HCEC 1CT (cell line): ENCODE data around the gene DOCK10.
A peak's percentile ranks its signal among the peaks of the same experiment; 100 is the strongest.
"Not testable (repeated sequence)": the region's sequence is repeated elsewhere in the genome, so short reads cannot be mapped to it uniquely, and the experiment has no call there.

Source experiments
- DNase-seq: peaks from one replicate; pipeline ENCODE4 v3.0.0-alpha.2; 2017

Gene DOCK10

DNA sequence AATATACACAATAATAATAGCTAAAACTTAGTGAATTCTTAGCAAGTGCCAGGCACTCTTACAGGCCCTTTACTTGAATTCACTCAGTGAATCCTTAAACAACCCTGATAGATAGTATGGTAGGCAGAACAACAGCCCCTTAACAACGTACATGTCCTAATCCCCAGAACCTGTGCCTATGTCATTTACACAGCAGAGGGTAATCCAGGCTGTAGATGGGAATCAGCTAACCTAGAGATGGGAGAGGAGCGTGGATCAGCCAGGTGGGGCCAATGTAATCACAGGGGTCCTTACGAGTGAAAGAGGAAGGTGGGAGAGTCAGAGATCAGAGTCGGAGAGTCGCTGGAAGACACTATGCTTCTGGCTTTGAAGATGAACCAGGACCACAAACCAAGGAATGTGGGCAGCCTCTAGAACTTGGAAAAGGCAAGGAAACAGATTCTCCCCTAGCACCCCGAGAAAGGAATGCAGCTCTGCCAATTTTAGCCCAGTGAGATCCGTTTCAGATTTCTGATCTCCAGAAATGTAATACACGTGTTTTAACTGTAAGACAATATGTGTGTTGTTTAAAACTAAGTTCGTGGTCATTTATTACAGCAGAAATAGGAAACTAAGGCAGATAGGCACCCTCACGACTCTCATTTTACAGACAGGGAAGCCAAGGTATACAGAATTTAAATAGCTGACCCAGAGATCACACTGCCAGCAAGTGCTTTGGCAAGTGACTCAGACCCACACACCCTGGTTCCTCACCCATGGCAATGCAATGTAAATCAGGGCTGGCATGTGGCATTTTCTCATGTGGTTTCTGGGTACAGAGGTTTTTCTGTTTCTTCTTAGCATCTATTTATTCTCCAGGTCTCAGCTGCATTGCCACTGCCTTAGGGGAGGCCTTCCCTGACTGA is 68.9 kb downstream of the DOCK10 start:
- no peak for DNase-seq

DNA sequence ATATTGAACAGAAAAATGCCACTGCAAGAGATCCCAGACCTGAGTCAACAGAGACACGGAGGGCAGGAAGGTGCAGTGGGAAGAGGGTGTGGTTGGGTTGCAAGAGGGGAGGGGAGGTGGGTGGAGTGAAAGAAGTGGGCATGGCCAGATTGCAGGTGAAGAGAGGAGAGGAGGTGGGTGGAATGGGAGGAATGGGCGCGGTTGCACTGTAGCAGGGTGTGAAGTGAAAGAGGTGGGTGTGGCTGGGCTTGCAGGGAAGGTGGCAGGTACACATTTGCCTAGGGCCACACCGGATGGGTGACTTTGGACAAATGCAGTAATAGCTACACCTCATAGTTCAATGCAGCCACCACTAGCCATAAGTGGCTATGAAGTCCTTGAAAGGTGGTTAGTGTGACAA is 71.1 kb downstream of the DOCK10 start:
- no peak for DNase-seq

DNA sequence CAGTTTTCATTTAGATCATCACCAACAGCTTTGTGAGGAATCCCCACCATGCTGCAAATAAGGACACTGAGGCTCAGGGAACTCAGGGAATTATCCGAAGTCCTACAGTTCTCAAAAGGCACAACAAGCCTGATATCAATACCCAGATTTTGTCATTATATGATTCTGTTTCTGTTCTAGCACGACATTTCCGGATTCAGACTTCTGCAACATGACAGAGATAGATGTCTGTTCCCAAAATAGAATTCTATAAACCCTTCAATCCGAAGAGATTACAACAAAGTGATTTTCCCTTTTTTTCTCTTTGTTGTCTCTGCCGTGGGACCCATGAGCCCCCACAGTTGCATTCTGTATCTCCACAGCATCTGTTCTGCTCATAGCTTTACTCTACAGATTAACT is 72.0 kb downstream of the DOCK10 start:
- no peak for DNase-seq

GRCh38 chr2:224969633-224970260 is 72.5 kb downstream of the DOCK10 start:
- DNase-seq = no peak

DNA sequence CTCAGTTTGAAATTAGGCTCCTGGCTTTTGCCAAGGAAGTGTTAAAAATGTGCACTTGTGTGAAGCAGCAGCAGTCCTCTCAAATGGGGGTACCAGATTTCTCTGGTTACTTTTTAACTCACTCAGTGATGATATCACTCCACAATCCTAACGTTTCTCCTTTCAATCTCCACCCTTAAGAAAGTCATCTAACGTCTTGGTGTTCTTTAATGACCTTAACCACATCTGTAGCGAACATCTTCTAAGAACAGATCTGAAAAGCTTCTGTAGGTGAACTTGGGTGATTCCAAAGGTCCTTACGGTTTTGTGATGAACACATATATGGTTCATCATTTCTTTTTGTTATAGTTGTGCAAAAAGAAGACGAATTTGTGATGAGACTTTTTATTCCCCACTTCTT is 73.2 kb downstream of the DOCK10 start:
- no peak for DNase-seq

- DNase-seq = peak; percentile 37
Observed at GRCh38 chr2:224968051-224968450, 74.2 kb downstream of the DOCK10 start.

DNA sequence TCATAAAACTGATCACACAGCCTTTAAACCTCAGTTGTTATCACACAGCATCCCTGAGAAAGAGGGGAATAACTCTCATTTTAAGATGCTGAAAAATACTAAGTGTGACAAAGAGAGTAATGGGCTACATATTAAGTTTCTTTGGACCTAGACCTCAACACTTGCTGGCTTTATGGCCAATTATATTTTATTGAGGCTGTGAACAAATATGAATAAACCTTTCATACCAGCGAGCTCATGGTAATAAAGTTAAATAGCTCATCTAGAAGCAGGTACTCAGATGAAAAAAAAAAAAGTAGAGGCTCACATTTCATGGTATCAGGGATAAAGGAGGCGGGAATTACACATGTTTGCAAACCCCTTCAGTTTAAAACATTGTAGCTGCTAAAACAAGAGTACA is 75.7 kb downstream of the DOCK10 start:
- no peak for DNase-seq

- no peak for DNase-seq
Observed at GRCh38 chr2:224959556-224959955, 82.7 kb downstream of the DOCK10 start.

- no peak for DNase-seq
Observed at GRCh38 chr2:224958873-224959272, 83.4 kb downstream of the DOCK10 start.

DNA sequence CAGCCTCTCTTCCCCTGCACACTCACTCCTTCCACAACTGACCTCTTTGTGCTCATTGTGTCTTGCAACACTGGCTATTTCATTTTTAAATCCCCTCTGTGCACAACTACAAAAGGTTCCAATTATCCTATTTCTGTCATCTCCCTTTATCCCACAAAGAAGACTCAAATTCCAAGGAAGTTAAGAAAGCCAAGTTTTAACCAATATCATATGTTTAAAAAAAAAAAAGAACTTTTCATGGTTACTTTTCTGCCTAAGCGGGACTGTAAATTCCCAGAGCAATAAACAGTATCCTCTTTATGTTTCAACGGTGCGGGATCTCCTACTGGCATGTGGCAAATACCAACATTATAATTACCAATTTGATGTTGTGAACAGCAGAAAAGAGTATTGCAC is 83.8 kb downstream of the DOCK10 start:
- DNase-seq = no peak

- DNase-seq = no peak
Observed at GRCh38 chr2:224957540-224958461, 84.5 kb downstream of the DOCK10 start.

GRCh38 chr2:224956706-224957105 is 85.6 kb downstream of the DOCK10 start:
- no peak for DNase-seq

- DNase-seq = no peak
Observed at GRCh38 chr2:224954980-224955379, 87.3 kb downstream of the DOCK10 start.

- DNase-seq = no peak
Observed at GRCh38 chr2:224952936-224953657, 89.2 kb downstream of the DOCK10 start.

GRCh38 chr2:224951723-224952481 is 90.4 kb downstream of the DOCK10 start:
- DNase-seq = no peak

GRCh38 chr2:224948859-224949258 is 93.4 kb downstream of the DOCK10 start:
- peak; percentile 84 for DNase-seq

GRCh38 chr2:224948005-224948404 is 94.3 kb downstream of the DOCK10 start:
- no peak for DNase-seq

- no peak for DNase-seq
Observed at GRCh38 chr2:224947566-224947965, 94.7 kb downstream of the DOCK10 start.

DNA sequence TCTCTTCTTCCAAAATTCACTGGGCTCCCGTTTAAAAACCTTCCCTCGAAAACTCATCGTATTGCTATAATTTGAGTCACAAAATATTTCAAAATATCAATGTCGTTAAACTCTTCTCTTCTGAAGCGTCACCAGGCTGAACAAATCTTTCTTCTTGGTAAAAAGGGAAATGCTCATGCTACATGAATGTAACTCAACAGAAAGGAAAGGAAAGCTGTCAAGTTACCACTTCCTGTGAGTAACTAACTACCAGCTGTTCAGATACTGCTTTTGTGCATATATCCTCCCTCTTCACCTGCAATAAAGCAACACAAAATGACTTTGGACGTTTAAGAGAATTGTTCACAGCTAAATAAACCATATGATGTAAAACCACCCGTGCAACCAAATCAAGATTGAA is 95.4 kb downstream of the DOCK10 start:
- peak; percentile 95 for DNase-seq

DNA sequence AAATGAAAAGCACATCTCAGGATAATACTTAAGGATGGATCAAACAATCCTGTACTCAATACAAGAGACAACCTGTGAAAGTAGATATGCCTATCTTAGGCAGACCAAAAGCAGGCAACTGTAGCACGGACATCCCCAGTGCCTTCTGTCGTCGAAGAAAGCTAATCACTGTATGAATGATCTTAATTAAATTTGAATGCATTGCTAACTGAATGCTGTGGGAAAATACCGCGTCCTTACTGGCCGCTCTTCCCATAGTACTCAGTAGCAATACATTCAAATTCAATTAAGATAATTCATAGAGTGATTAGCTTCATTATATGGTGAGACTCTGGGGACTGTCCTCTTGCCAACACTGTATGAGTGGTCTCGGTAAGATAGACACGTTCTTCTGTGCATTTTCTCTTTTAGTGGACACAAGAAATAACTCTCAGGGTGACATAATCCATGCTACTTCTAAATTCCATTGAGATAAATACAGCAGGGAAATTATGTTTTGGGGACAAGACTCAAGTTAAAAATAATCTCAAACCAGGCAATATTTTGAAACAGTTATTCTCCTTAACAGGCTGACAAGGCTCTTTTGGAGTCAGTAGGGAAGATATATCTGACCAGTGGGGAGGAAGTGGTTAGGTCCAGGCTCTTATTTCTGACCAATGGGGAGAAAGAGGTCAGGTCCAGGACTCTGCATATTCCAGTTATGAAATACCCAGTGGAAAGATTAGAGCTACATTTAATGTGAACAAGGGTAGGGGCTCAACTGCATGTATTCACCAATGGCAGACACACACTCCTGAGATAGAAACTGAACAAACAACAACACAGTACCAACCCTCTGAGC is 97.3 kb downstream of the DOCK10 start:
- no peak for DNase-seq

GRCh38 chr2:224943601-224944041 is 98.6 kb downstream of the DOCK10 start:
- DNase-seq = not testable (repeated sequence)
